Right lobe of liver (tissue), 6 donors: ENCODE measurements around the gene ASPG. TPM values are rescaled to one million over a fixed set of nuclear protein-coding genes. Genes with fewer than 3 reads are reported as not detected.
A peak's percentile ranks its signal among the peaks of the same experiment; 100 is the strongest.

Source experiments
- ATAC-seq, 4 donors: fragments of 200-7000 bp; cut with Tn5 transposase; one replicate each; pipeline ENCODE4 v1.9.1; 2020; ENCODE audit warnings: mild to moderate bottlenecking in 4 of 4, moderate library complexity in 4 of 4
- DNase-seq, 3 donors: peaks; one replicate each; pipeline ENCODE4 v3.0.0-alpha.2; 2020
- H3K27ac ChIP-seq, 3 donors: fragments of 200-600 bp; one replicate each; pipeline ENCODE4 v1.8.0; 2022
- H3K27me3 ChIP-seq, 2 donors: fragments of 200-600 bp; one replicate each; pipeline ENCODE4 v1.8.0; 2022
- H3K36me3 ChIP-seq, 4 donors: fragments of 200-600 bp; sonication (generic) in 1 of 4; one replicate each; pipeline versions ENCODE4 v1.5.1 to v1.8.0; 2017 to 2022; ENCODE audit warnings: control low read depth in 1 of 4
- H3K4me1 ChIP-seq, 4 donors: fragments of 200-600 bp; sonication (generic) in 1 of 4; one replicate each; pipeline versions ENCODE4 v1.5.1 to v1.8.0; 2017 to 2022; ENCODE audit warnings: control low read depth in 1 of 4
- H3K4me3 ChIP-seq, 3 donors: fragments of 200-600 bp; one replicate each; pipeline ENCODE4 v1.8.0; 2022
- H3K9me3 ChIP-seq, 4 donors: fragments of 200-600 bp; sonication (generic) in 1 of 4; one replicate each; pipeline versions ENCODE4 v1.5.1 to v1.8.0; 2017 to 2022; ENCODE audit warnings: control low read depth in 1 of 4
- CTCF ChIP-seq, 4 donors: fragments of 200-600 bp in 3 of 4; fragments of 450-650 bp in 1 of 4; IDR thresholded peaks; one replicate each; pipeline versions ENCODE4 v1.5.1 to v1.8.0; 2016 to 2022; ENCODE audit warnings: antibody characterized with exemption in 4 of 4, mild to moderate bottlenecking in 2 of 4
- POLR2A ChIP-seq: fragments of 450-650 bp; IDR thresholded peaks from one replicate; pipeline ENCODE4 v1.6.1; 2017; ENCODE audit warnings: antibody characterized with exemption, mild to moderate bottlenecking
- WGBS: methylation state at CpG from one replicate; pipeline ENCODE4 v1.1.6; 2018; ENCODE audit warnings: low coverage, low lambda C conversion rate; ENCODE audit not compliant: insufficient coverage; ENCODE audit errors: missing lambda C conversion rate; 5-methylcytosine and 5-hydroxymethylcytosine counted together
- intact Hi-C, 2 donors: fragments of 100-400 bp; cut with DNase I; formaldehyde crosslinking; loops; one replicate each; pipeline versions ENCODE4 v1.11.2 to v1.14.1; 2022
- total RNA-seq, 6 experiments: library from RNA; depleted of rRNA in 2 of 6; stranded (reverse); fragments of >200 nt in 2 of 6; fragmentation: NEBNext Ultra II Directional in 3 of 6; extraction: Animal tissue kit (Norgen Biotek cat#: 25700) in 3 of 6; gene quantifications; one replicate each; pipeline versions ENCODE4 v1.1.0 to v1.2.4, GENCODE V29; 2016 to 2023
- donor health status: DM: no; HTN: yes; CAD: no.
- donor health status: DM: no; HTN: no; CAD: no.
- donor health status: DM: no; HTN: no; CAD: no.
- donor health status: DM: no; HTN: yes; CAD: no.
- donor health status: DM: no; HTN: yes; CAD: no.

ASPG gene
- total RNA-seq, 6 experiments from 2014 or later, result 37.3 to 232 (median 110) TPM

- no peak for ATAC-seq
- Histone ChIP-seq H3K9me3 (no peaks in the 10 kb centered on the region), H3K36me3 (no peaks in the 10 kb centered on the region), H3K27me3 (no peaks in the 10 kb centered on the region), H3K4me3 (no peak overlapping the region), H3K27ac (no peak overlapping the region), H3K4me1 (peaks cover 0 to 3% (median 0%) of the 10 kb centered on the region in 4 donors)
- intact Hi-C loops, result no loop called here
- WGBS, result 35% methylated on average over 10 of the region's 28 CpGs
- peak in 2 of 3 donors; percentile 14 to 50 for DNase-seq
- TF ChIP-seq CTCF (IDR thresholded peaks at IDR 0.05) (no peak), POLR2A (no peak)
Measured at GRCh38 chr14:104147346-104148125, 62.0 kb downstream of the ASPG start.

GRCh38 chr14:104148433-104149277, 63.2 kb downstream of the ASPG start:
- Histone ChIP-seq H3K4me1 (peaks cover 0 to 3% (median 0%) of the 10 kb centered on the region in 4 donors), H3K36me3 (no peaks in the 10 kb centered on the region), H3K27ac (no peak overlapping the region), H3K4me3 (no peak overlapping the region), H3K9me3 (no peaks in the 10 kb centered on the region), H3K27me3 (no peaks in the 10 kb centered on the region)
- ATAC-seq (peak in 1 of 4 donors; percentile 16), DNase-seq (peak in 2 of 3 donors; percentile 18 to 41)
- intact Hi-C loops, result no loop called here
- 52% methylated on average over 6 of the region's 22 CpGs for WGBS
- TF ChIP-seq POLR2A, result no peak
- no peak for TF ChIP-seq CTCF (IDR thresholded peaks at IDR 0.05)

DNA sequence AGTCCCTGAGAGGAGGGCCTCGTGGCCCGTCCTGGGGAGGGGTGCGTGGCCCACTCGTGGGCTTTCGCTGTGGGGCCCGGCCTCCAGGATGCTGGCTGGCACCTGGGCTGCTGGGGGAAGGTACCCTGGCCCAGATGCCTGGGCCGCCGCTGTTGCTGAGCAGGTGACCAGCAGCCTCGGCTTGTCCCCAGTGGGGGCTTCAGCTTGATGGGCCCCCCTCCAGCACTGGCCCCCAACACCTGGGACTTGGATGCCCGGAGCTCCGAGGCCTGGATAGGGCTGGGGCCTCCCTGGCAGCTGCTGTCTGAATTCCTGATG, 63.7 kb downstream of the ASPG start:
- H3K27ac ChIP-seq, result no peak overlapping the region
- H3K4me3 ChIP-seq, result no peak overlapping the region
- no peak for TF ChIP-seq CTCF (IDR thresholded peaks at IDR 0.05)
- TF ChIP-seq POLR2A, result no peak
- H3K27me3 ChIP-seq, result no peaks in the 10 kb centered on the region
- WGBS, result no CpG with 5 or more reads among the region's 11 CpGs
- ATAC-seq, result no peak
- intact Hi-C loops, result no loop called here
- DNase-seq, result no peak
- peaks cover 0 to 3% (median 0%) of the 10 kb centered on the region in 4 donors for H3K4me1 ChIP-seq
- H3K36me3 ChIP-seq, result no peaks in the 10 kb centered on the region
- no peaks in the 10 kb centered on the region for H3K9me3 ChIP-seq

GRCh38 chr14:104149617-104150135, 64.2 kb downstream of the ASPG start:
- WGBS, result 0% methylated on average over 2 of the region's 12 CpGs
- ATAC-seq, result peak; percentile 62 to 80 (median 70)
- intact Hi-C loops, result no loop called here
- Histone ChIP-seq H3K4me1 (peaks cover 0 to 3% (median 0%) of the 10 kb centered on the region in 4 donors), H3K36me3 (no peaks in the 10 kb centered on the region), H3K27ac (no peak overlapping the region), H3K4me3 (no peak overlapping the region), H3K9me3 (no peaks in the 10 kb centered on the region), H3K27me3 (no peaks in the 10 kb centered on the region)
- peak in 1 of 3 donors; percentile 59 for DNase-seq
- TF ChIP-seq POLR2A, result no peak
- no peak for TF ChIP-seq CTCF (IDR thresholded peaks at IDR 0.05)
